Stimulated activated CD4-positive, alpha-beta T cell treated with anti-CD3 and anti-CD28 coated beads, TNF-alpha, amount 100 ng/mL, for 4 hours (primary cell): ENCODE results near the gene TUBGCP2.

ENCODE experiments used
- DNase-seq, 3 experiments: peaks; one replicate each; pipeline ENCODE4 v3.0.0-alpha.2; 2020; ENCODE audit warnings: low read depth in 3 of 3

TUBGCP2 gene

GRCh38 chr10:133302230-133302629, 6.4 kb downstream of the TUBGCP2 start:
- DNase-seq, result no peak

GRCh38 chr10:133299738-133300137, 8.9 kb downstream of the TUBGCP2 start:
- DNase-seq, result no peak

GRCh38 chr10:133299224-133299623, 9.4 kb downstream of the TUBGCP2 start:
- DNase-seq, result no peak

GRCh38 chr10:133298466-133298865, 10.2 kb downstream of the TUBGCP2 start:
- DNase-seq, result no peak

GRCh38 chr10:133297504-133297903, 11.2 kb downstream of the TUBGCP2 start:
- DNase-seq, result no peak

- DNase-seq, result no peak
Measured at GRCh38 chr10:133295426-133296320, 13.0 kb downstream of the TUBGCP2 start.

GRCh38 chr10:133294189-133294588, 14.5 kb downstream of the TUBGCP2 start:
- no peak for DNase-seq

- DNase-seq, result no peak
Measured at GRCh38 chr10:133293810-133294119, 14.9 kb downstream of the TUBGCP2 start.

- DNase-seq, result no peak
Measured at GRCh38 chr10:133292919-133293809, 15.5 kb downstream of the TUBGCP2 start.

- no peak for DNase-seq
Measured at GRCh38 chr10:133289761-133290160, 18.9 kb downstream of the TUBGCP2 start.

- no peak for DNase-seq
Measured at GRCh38 chr10:133287832-133288500, 20.7 kb downstream of the TUBGCP2 start.

- no peak for DNase-seq
Measured at GRCh38 chr10:133286366-133286765, 22.3 kb downstream of the TUBGCP2 start.

- no peak for DNase-seq
Measured at GRCh38 chr10:133285217-133285616, 23.5 kb downstream of the TUBGCP2 start.

- DNase-seq, result no peak
Measured at GRCh38 chr10:133283931-133284330, 24.7 kb downstream of the TUBGCP2 start.

GRCh38 chr10:133282846-133283390, 25.8 kb downstream of the TUBGCP2 start:
- no peak for DNase-seq

- DNase-seq, result no peak
Measured at GRCh38 chr10:133281628-133282372, 26.9 kb downstream of the TUBGCP2 start.

GRCh38 chr10:133281084-133281483, 27.6 kb downstream of the TUBGCP2 start:
- no peak for DNase-seq

- DNase-seq, result no peak
Measured at GRCh38 chr10:133280391-133281059, 28.1 kb downstream of the TUBGCP2 start.

GRCh38 chr10:133279326-133280226, 29.1 kb downstream of the TUBGCP2 start:
- no peak for DNase-seq
